Endothelial cell (in vitro differentiated cells): ENCODE measurements around the gene RAB40B. TPM values are rescaled to one million over a fixed set of nuclear protein-coding genes. Genes with fewer than 3 reads are reported as not detected.
A peak's percentile ranks its signal among the peaks of the same experiment; 100 is the strongest.

Experiments used
- DNase-seq: peaks from one replicate; pipeline ENCODE4 v3.0.0; 2021; ENCODE audit warnings: low spot score
- H3K27ac Mint-ChIP-seq: one replicate; pipeline ENCODE4 v1.8.0; 2021; ENCODE audit warnings: mixed read lengths, inconsistent platforms; ENCODE audit not compliant: unreplicated experiment
- H3K27me3 Mint-ChIP-seq: one replicate; pipeline ENCODE4 v1.8.0; 2021; ENCODE audit warnings: mild to moderate bottlenecking, moderate library complexity, mixed read lengths, inconsistent platforms; ENCODE audit not compliant: unreplicated experiment
- H3K36me3 Mint-ChIP-seq: one replicate; pipeline ENCODE4 v1.8.0; 2021; ENCODE audit warnings: mild to moderate bottlenecking, low read depth, mixed read lengths, inconsistent platforms; ENCODE audit not compliant: unreplicated experiment
- H3K4me1 Mint-ChIP-seq: one replicate; pipeline ENCODE4 v1.8.0; 2021; ENCODE audit warnings: mild to moderate bottlenecking, mixed read lengths, inconsistent platforms; ENCODE audit not compliant: unreplicated experiment
- H3K4me3 Mint-ChIP-seq: one replicate; pipeline ENCODE4 v1.8.0; 2021; ENCODE audit warnings: mild to moderate bottlenecking, mixed read lengths, inconsistent platforms; ENCODE audit not compliant: unreplicated experiment
- H3K9me3 Mint-ChIP-seq: one replicate; pipeline ENCODE4 v1.8.0; 2021; ENCODE audit warnings: mixed read lengths, inconsistent platforms; ENCODE audit not compliant: unreplicated experiment
- CTCF ChIP-seq: fragments of 200-600 bp; sonication (generic); IDR thresholded peaks from one replicate; pipeline ENCODE4 v1.5.0; 2021; ENCODE audit warnings: antibody characterized with exemption; ENCODE audit not compliant: unreplicated experiment
- total RNA-seq: library from RNA; stranded (reverse); fragmentation: NEBNext Ultra II Directional; extraction: Animal tissue kit (Norgen Biotek cat#: 25700); gene quantifications from one replicate; pipeline ENCODE4 v1.2.1, GENCODE V29; 2021; ENCODE audit not compliant: unreplicated experiment

RAB40B gene
- total RNA-seq, 1 donor from 2014 or later, result 6.7 TPM

- Mint-ChIP-seq H3K9me3 (no peaks in the 10 kb centered on the region), H3K4me1 (no peaks in the 10 kb centered on the region), H3K36me3 (peaks cover 29% of the 10 kb centered on the region), H3K4me3 (no peak overlapping the region), H3K27ac (peak overlapping the region; percentile 4), H3K27me3 (peaks cover 4% of the 10 kb centered on the region)
- DNase-seq, result no peak
- TF ChIP-seq CTCF, result no peak
Observed at GRCh38 chr17:82630212-82630611, 68.3 kb downstream of the RAB40B start.

GRCh38 chr17:82629748-82630147, 68.8 kb downstream of the RAB40B start:
- peaks cover 29% of the 10 kb centered on the region for H3K36me3 Mint-ChIP-seq

GRCh38 chr17:82627405-82627804, 71.1 kb downstream of the RAB40B start:
- no peak overlapping the region for H3K27ac Mint-ChIP-seq
- no peak for DNase-seq
- H3K4me1 Mint-ChIP-seq, result no peaks in the 10 kb centered on the region
- no peak overlapping the region for H3K4me3 Mint-ChIP-seq
- H3K27me3 Mint-ChIP-seq, result no peaks in the 10 kb centered on the region
- H3K36me3 Mint-ChIP-seq, result peaks cover 27% of the 10 kb centered on the region
- TF ChIP-seq CTCF, result no peak
- no peaks in the 10 kb centered on the region for H3K9me3 Mint-ChIP-seq

More at GRCh38 chr17:82629748-82630147, 68.8 kb downstream of the RAB40B start:
- Mint-ChIP-seq H3K27me3 (peaks cover 2% of the 10 kb centered on the region), H3K9me3 (no peaks in the 10 kb centered on the region), H3K4me1 (no peaks in the 10 kb centered on the region), H3K27ac (no peak overlapping the region), H3K4me3 (no peak overlapping the region)
- no peak for TF ChIP-seq CTCF
- no peak for DNase-seq

- Mint-ChIP-seq H3K27me3 (no peaks in the 10 kb centered on the region), H3K4me3 (no peak overlapping the region), H3K9me3 (no peaks in the 10 kb centered on the region), H3K4me1 (no peaks in the 10 kb centered on the region), H3K27ac (no peak overlapping the region), H3K36me3 (peaks cover 28% of the 10 kb centered on the region)
- DNase-seq, result no peak
- TF ChIP-seq CTCF, result no peak
Observed at GRCh38 chr17:82623707-82624106, 74.8 kb downstream of the RAB40B start.

- H3K4me3 Mint-ChIP-seq, result peak overlapping the region; percentile 31
Observed at GRCh38 chr17:82619641-82620040, 78.9 kb downstream of the RAB40B start.

More at GRCh38 chr17:82619641-82620040, 78.9 kb downstream of the RAB40B start:
- TF ChIP-seq CTCF, result no peak
- Mint-ChIP-seq H3K9me3 (no peaks in the 10 kb centered on the region), H3K27ac (no peak overlapping the region), H3K4me1 (no peaks in the 10 kb centered on the region), H3K27me3 (peaks cover 2% of the 10 kb centered on the region), H3K36me3 (peaks cover 40% of the 10 kb centered on the region)
- DNase-seq, result no peak
